Ramos (cell line): ENCODE data around the gene RAB6B.

Source experiments
- in situ Hi-C: fragments of 300-500 bp; cut with MboI; formaldehyde crosslinking; loops from one replicate; pipeline ENCODE4 v1.14.3; 2022; ENCODE audit warnings: low sequenced_read_pairs; ENCODE audit not compliant: unreplicated experiment

Gene RAB6B

DNA sequence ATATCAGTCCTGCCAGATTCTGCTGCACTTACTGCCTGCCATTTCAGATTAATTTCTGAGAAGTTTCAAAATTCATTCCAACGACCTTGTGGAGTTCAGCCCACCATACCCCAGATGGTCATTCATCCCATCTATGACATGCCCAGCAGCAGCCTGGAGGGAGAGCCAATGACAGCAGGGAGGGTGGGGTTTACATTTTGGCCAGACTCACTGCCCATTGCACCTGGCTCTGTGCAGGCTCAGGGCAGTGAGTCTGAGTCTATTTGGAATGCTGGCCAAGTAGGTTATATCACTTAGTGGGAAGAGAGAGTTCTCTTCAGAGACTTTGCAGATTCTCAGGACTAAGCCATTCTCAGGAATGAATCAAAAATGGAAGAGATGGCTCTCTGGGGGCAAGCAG is 68.5 kb downstream of the RAB6B start:
- in situ Hi-C loops: no loop called here

DNA sequence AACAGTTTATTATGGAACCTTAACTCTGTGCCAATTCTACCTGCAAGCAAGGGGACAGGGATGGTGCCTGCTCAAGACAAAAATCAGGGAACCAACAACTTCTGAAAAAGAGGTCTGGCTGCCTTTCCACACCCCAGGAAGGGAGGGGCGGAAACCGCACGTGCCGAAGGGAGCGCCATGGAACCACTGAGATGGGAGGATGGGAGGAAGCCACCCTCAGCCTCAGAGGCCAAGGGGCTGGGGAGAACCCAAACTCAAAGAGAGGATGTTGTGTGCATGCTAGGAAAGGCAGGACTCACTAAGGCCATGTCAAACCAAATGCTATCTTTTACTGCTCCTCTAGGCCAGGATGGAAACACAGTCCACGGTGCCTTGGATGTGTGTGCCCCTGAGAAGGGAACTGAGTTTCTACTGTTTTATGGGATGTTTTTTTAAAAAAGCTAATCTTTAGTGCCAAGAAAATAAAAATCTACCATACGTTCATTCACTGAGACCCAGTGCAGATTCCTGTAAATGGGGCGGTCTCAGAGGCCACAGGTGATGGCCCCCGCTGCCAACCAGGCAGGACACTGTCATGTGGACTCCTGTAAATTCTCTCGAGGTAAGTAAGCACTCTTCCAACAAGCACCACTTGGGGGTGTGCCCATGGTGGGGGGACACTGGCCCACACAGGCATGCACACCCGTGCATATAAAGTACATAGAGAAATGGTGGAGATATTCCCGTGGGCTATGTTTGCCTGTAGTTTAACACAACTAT is 69.5 kb downstream of the RAB6B start:
- in situ Hi-C loops: no loop called here

DNA sequence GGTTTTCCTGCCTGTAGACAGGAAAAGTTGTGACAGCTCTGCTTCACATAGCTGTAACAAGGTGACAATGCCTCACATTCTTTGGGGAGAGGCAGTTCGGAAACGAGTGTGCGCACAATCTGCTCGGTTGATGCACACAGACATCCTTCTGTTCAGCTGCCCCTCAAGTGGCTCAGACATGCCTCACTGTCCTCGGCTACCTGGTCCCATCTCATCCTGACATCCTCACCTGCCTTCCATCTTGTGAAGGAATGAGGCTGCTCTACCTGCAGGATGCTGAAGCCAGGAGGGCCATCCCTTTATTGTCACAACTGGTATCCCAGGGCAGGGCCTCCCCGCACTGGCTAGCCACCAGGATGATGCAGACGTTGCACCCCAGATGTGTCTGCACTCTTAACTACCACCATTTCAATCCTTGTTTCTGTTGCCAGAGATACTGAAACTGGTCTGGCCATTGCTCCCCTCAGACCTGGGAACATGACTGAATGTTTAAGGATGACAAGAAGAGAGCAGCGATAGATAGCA is 70.7 kb downstream of the RAB6B start:
- in situ Hi-C loops: loop anchor here (25.0 kb wide), 1 partner anchor 388 kb away; no protein-coding TSS in a partner anchor

DNA sequence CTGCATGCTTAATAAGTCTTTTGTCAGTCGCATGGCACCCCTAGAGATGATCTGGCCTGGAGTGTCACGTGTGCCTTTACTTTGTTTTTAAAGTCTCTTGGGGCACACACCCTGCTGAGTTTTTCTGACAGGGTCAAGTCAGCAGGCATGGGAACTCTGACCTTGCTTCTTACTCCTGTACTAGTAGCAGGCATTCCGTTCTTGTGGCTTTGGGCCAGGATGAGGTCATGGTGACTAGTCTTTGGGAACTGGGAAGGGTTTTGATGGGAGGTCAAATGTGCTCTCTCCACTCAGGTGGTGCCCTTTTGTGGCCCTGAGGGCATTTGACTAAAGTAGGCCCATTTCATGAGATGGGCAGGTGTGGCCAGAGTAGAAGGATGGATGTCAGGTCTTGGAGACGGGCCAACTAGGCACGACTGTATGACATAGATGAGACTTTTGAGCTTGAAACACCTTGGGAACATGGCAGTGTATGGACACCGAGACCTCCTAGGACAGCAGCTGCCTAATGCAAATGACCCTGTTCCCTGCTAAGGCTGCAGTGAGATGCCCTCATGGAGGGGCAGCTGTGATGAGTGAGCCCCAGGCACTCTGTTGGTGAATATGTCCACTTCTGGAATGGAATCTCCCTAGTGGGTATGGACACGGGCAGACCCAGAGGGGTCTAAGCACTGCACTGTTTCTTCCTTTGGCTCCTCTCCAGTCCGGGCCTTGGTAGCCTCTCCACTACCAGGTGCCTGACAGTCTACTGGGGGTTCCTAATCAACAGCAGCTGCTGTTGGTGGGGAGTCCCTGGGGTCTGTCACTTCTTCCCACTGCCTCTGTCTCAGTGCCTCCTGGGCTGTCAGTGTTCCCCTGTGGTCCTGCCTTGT is 73.7 kb downstream of the RAB6B start:
- in situ Hi-C loops: loop anchor here (25.0 kb wide), 1 partner anchor 385 kb away; no protein-coding TSS in a partner anchor

DNA sequence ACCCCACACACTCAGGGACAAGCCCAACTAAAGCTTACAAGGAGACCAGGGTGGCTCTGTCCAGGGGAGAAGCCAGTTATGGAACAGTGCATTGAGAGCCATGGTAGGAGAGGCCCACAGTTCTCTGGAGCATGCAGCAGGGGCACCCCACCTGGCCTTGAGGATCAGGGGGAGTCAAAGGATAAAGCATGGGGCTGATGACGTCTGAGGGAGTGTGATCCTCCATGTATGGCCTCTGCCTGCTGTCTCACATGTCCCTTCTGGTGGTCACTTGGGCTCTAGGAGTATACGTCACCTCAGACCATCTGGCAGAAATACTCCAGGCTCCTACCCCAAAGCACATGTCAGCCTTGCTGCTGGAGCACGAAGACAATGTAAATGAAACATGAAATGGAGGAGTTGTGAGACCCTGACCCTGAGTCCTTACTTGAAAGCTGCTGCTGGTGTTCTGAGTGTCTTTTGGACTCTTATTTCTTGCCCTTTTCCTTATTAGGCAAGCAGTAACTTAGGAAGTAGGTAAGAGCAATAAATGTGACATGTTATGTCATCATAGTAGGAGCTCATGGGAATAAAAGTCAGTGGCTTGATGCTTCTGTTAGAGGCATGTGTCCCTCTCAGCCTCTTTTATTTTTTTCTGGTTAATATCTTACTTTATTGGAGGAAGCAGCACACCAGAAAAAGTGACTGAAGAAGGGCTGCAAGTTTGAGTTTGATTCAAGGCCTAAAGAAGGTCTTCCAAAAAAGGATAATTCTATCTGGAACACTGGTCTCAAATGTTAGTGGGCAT is 74.6 kb downstream of the RAB6B start:
- in situ Hi-C loops: loop anchor here (25.0 kb wide), 1 partner anchor 384 kb away; no protein-coding TSS in a partner anchor

DNA sequence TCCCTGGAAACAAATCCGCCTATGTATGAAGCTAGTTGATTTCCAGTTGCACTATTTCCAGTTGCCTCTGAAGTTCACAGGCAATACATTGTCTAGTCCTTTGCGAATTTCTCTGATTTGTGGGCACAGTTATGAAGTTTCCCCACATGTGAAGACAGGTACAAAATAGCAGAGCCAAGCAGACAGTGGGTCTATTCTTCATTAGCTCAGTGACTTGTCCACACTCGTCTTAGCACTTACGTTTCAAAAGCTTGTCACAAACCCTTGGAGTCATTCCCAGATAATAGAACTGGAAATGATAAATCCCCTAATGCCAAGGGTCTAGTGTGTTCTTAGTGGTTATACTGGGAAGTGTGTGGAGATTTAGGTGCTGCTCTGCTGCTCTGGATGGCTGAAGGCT is 75.6 kb downstream of the RAB6B start:
- in situ Hi-C loops: loop anchor here (25.0 kb wide), 1 partner anchor 383 kb away; no protein-coding TSS in a partner anchor

DNA sequence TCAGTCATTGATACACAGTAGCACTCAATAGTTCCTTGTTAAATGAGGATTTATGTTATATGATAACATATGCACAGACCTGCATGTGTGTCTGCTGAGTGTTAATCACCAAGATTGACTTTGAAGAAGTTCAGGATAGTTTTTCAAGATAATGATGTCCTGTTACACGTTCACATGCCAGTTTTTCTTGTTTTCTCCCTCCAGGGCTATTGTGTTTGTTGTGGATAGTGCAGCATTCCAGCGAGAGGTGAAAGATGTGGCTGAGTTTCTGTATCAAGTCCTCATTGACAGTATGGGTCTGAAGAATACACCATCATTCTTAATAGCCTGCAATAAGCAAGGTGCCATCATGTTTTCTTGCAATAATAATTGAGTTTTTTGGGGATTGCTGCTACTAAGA is 80.3 kb downstream of the RAB6B start:
- in situ Hi-C loops: loop anchor here (25.0 kb wide), 1 partner anchor 378 kb away; no protein-coding TSS in a partner anchor

DNA sequence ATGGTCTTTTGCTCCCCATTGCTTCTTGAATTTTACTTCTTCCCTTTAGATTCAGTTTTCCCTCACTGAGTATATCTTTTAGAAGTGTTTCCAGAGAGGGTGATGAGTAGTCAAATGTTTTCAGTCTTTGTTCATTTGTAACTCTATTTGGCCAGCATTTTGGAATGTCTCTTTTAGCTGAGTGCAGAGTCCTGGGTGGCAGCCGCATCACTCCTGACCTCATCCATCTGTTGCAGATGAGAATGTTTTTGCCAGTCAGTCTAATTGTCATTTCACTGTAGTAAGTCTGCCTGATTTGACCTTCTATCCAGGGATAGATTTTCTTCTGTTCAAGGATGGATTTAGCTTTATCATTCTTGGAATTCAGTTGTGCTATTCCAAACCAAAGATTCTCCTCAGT is 82.8 kb downstream of the RAB6B start:
- in situ Hi-C loops: loop anchor here (25.0 kb wide), 1 partner anchor 376 kb away; no protein-coding TSS in a partner anchor

DNA sequence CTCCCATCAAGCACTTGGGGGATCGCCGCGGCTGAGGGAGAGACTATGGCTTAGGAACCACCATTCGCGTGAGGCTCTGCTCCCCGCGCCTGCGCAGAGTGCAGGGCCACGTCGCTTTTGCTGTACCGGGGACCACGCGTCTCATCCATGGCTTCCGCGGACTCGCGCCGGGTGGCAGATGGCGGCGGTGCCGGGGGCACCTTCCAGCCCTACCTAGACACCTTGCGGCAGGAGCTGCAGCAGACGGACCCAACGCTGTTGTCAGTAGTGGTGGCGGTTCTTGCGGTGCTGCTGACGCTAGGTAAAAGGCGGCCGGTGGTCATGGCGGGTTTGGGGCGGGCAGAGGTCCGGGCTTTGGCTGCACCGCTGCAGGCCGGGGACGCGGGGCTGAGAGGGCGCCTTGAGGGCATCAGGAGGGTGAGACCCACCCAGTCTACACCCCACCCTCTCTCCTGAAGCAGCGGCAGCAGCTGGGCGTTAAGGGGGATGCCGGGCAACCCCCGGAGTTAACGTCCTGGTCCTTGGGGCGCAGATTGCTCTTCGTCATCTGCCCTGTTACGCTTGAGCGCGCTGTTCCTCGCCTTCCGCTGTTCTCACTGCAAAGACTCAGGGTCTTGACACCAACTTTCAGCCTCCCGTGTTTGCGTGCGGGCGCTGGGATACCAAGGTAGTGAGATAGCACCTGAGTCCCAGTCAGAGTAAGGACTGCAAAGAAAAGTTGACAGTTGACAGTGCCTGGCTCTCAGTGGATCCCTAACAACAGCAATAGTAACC is 89.8 kb downstream of the RAB6B start, which contains the start of gene SRPRB:
Gene SRPRB, plus strand, starts transcription at position 114 of the 774 bp plus-strand sequence. Its CDS starts 34 bp downstream, at position 148.
- in situ Hi-C loops: loop anchor here (25.0 kb wide), 1 partner anchor 369 kb away; no protein-coding TSS in a partner anchor

DNA sequence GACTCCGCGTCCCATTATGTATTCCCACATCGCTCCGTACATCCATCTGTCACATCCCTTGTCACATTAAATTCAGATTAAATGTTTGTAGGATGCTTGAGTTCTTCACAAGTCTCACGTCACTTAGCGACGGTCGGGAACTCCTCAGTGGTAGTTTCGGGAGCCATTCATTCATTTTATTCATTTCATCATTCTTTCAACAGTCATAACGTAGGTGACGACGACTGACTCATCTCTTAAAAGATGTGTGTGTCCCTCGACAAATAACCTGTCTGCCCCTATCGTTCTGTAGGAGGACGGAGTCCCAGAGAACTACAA is 90.3 kb downstream of the RAB6B start:
- in situ Hi-C loops: loop anchor here (25.0 kb wide), 1 partner anchor 368 kb away; no protein-coding TSS in a partner anchor

DNA sequence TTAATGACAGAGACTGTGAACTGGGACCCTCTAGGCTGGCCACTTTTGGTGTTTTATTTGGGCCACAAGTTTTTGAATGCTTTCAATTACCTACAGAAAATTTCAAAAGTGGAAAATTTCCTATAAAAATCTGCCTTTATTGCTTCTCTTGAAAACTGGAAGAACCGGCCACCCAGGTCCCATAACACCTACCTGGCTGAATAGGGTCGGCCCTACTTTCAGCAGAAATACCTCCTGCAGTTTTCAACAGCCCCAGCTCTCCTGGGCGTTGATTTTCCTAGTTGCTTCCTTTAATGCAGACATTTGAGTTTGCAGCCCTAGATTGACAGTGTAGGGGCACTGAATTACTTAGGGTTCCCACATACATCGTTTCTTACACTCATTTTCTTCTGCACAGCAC is 90.8 kb downstream of the RAB6B start:
- in situ Hi-C loops: loop anchor here (25.0 kb wide), 1 partner anchor 368 kb away; no protein-coding TSS in a partner anchor

DNA sequence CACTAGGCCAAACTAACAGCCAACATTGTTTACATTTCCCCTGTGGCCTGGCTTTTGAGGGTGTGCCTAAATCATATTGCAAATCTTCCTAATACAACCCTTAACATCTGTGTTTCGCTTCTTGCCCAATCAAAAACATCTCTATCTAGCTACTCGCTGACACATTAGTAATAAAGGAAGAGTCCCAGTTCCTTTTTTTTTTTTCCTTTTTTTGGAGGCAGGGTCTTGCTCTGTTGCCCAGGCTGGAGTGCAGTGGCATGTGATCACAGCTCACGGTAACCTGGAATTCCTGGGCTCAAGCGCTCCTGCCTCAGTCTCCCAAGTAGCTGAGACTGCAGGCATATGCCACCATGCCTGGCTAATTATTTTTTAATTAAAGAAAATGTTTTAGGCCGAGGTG is 92.2 kb downstream of the RAB6B start:
- in situ Hi-C loops: loop anchor here (25.0 kb wide), 1 partner anchor 366 kb away; no protein-coding TSS in a partner anchor

DNA sequence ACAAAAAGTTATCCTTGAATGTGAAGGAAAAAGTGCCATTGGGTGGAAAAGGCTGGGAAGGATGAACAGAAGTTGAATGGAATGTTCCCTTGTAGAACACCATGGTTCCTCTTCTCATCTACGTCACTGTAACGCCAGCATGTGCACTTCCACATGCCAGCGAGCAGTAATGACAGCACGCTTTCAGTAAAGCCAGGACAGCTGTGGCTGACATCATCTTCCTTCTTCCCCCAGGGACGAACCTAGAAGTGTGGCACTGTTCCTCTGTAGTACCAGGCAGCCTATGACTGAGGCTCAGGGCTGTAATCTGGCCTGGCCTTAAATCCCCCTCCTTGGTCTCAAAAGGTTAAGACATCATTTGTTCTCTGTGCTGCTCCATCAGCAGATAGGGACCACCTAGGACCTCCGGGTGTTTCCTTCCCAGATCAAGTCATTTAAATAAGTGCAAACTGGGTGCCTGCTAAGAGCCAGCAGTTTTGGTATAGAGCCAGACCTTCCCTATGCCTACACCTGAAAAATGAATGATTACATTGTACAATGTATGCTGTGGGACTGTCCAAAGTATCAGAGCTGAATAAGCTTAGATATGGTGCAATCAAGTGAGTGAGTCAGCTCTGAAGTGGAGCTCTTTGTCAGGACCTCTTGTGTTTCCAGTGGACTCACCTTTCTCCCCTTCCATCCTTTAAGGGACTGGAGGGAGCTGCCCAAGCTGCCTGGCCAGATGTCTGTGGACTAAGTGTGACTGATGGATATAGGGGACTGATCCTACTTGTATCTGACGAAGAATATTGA is 95.7 kb downstream of the RAB6B start:
- in situ Hi-C loops: loop anchor here (25.0 kb wide), 1 partner anchor 363 kb away; no protein-coding TSS in a partner anchor

DNA sequence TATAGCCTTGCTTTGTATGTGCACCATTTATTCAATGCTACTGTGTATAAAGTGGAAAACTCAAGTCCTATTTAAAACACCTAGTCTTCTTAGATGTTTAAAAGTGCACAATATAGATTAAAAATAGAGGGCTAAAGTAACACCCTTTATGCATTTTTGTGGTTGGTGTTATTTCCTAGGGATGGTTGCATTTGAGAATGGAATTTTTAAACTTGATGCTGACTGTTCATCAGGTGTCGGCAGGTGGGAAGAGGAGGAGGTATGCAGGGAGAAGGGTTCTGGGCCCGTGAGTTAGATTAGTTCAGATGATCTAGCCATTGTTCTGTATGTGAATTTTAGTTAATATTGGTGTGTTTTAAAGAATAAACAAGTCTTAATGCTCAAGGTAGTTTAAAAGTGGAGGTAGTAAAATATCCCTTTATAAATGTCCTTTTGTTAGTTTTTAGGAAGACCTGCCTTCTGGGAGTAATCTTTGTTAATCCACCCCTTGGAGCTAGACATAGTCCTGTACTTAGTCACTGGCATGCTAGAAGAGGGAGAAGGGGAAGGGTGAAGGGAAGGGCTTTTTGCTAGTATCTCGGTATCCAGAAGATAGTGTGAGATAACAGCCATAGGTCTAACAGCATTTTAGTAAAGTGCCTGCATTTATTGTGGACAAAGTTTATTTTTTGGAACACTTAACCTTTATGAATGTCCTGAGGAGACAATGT is 98.1 kb downstream of the RAB6B start:
- in situ Hi-C loops: no loop called here

DNA sequence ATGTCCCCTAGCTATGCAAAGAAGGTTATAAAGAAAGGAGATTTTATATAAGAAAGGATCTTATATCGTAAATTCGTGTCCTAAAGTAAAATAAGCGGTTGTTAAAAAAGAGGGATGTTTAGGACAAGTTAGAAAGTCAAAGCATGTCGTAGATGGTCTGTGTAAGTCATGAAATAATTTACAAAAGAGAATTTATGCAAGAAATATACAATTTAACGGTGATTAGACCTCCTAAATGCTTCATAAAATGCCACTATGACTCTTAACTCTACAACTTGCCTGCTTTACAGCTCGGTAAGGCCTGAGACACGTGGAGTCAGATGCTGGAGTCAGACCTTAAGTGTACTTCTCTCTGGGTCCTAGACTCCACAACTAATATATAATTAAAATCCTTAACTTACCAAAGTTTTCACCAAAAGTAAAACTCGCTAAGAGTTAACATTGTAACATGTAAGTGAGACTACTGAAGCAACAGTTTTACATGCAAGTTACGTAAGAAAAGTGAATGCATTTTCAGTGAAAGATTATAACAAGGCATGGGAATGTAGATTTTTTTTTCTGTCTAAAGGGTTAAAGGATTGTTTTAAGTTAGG is 103.4 kb downstream of the RAB6B start:
- in situ Hi-C loops: no loop called here

DNA sequence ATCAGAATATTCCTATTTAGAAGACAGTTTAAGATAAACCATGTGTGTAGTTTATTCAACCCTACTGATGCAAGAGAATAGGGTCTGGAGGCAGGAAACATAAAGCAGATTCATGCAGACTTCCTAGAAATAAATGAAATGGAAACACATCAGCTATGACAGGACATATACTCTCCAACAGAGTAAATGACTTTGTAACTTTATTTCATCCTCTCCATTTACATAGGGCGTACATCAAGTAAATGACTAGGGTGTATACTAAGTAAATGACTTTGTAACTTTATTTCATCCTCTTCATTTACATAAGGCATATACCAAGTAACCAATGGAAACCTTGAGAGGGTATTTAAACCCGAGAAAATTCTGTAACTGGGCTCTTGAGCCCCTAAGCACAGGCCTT is 107.7 kb downstream of the RAB6B start:
- in situ Hi-C loops: no loop called here

DNA sequence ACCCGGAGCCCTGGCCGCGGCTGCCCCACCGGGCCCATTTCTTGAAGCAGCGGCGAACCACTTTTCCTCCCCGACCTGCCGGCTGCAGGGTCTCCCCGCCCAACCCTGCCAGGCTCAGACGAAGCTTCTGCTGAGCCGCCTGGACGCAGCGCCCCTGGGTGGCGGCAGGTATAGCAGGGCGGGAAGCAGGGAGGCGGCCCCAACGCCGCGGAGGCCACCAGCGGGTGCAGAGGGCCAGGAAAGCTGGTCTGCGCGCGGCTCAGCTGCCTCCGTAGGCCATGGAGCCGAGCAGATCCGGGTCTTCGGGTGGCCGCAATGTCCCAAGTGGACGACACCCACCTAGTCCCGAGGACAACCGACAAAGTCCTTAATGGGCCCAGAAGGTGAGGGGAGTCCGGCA is 111.9 kb downstream of the RAB6B start:
- in situ Hi-C loops: no loop called here
